ENCODE results near the gene MLX. TPM values are rescaled to one million over a fixed set of nuclear protein-coding genes. Genes with fewer than 3 reads are reported as not detected.
"Not testable (repeated sequence)": the region's sequence is repeated elsewhere in the genome, so short reads cannot be mapped to it uniquely, and the experiment has no call there.

MLX gene
- total and polyA plus RNA-seq, 10 of the 15 experiments (the other 5 are each of a cell fraction or from before 2014, with no cell fraction given) = 34.4 to 65.0 (median 44.4) TPM

DNA sequence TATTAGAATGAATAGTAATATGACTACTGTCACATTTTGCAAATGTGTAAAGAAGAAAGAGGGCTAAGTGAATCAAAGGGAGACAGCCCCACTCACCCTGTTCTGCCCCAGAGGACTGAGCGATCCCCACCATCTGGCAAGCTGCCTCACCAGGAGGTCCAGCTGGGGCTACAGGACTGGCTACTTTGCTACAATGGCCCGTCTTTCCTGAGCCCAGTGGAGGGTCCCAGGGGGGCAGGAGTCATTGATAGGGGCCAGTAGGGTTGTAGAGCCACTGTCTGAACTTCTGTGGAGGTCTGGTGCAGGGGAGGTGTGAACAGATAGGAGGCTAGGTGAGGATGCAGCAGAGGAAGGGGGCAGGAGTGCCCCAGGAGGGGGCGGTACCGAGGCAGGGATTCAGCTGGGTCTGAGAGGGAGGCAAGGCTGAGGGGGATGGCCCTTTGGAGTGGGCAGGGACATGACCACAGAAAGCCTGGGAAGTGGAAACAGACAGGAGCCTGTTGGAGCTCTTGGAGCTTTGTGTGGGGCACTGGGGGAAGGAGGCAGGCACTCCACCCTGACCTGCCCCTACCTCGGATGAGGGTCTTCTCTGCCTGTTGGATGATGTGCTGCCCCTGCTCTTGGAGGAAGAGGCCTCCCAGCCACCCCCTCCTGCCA is 10.8 kb upstream of the MLX start:
- H3K4me2 ChIP-seq (ENCODE audit: control insufficient read depth, insufficient read depth); POLR2A ChIA-PET; H3K27ac ChIP-seq (ENCODE audit: control insufficient read depth, insufficient read depth); H2AFZ ChIP-seq (ENCODE audit: control insufficient read depth, low read depth, low read length); in situ Hi-C loops (cut with MboI); DNase-seq (ENCODE audit: low read depth, low spot score); H3K4me1 ChIP-seq (ENCODE audit: control insufficient read depth, insufficient read depth, low read length); SMC1A ChIA-PET (ENCODE audit: uncharacterized antibody, unreplicated experiment); CTCF ChIA-PET; BruUV-seq (replicated peaks); H3K9me3 ChIP-seq (replicated peaks; ENCODE audit: control insufficient read depth, insufficient read depth, low read length); H4K20me1 ChIP-seq (ENCODE audit: control insufficient read depth, insufficient read depth); H3K4me3 ChIP-seq; H3K36me3 ChIP-seq (ENCODE audit: control insufficient read depth in 2 of 2, insufficient read depth in 2 of 2, low read length in 1 of 2); H3K9ac ChIP-seq (ENCODE audit: control insufficient read depth, insufficient read depth, low read length); intact Hi-C loops (cut with micrococcal nuclease; ENCODE audit: unreplicated experiment); H3K27me3 ChIP-seq (replicated peaks in 1 of 2; ENCODE audit: control insufficient read depth in 2 of 2, insufficient read depth in 2 of 2, low read length in 1 of 2); RAD21 ChIA-PET (ENCODE audit: unreplicated experiment): not testable (repeated sequence)
- ATAC-seq (peak; percentile 16; the same call in 2 of the 3 replicates), FAIRE-seq (peak; percentile 76)
- TF ChIP-seq, protein P1, sequence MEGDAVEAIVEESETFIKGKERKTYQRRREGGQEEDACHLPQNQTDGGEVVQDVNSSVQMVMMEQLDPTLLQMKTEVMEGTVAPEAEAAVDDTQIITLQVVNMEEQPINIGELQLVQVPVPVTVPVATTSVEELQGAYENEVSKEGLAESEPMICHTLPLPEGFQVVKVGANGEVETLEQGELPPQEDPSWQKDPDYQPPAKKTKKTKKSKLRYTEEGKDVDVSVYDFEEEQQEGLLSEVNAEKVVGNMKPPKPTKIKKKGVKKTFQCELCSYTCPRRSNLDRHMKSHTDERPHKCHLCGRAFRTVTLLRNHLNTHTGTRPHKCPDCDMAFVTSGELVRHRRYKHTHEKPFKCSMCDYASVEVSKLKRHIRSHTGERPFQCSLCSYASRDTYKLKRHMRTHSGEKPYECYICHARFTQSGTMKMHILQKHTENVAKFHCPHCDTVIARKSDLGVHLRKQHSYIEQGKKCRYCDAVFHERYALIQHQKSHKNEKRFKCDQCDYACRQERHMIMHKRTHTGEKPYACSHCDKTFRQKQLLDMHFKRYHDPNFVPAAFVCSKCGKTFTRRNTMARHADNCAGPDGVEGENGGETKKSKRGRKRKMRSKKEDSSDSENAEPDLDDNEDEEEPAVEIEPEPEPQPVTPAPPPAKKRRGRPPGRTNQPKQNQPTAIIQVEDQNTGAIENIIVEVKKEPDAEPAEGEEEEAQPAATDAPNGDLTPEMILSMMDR (IDR thresholded peaks at IDR 0.05 in 2 of 3, conservative IDR thresholded peaks at IDR 0.05 in 1 of 3; ENCODE audit: control insufficient read depth in 2 of 3, extremely low read depth in 1 of 3, insufficient read depth in 1 of 3, low read depth in 3 of 3, low read length in 3 of 3) = 0 out of 6 replicates have a peak, but pooled peaks of 1 of the 3 experiments have one; percentile 2
- WGBS (ENCODE audit: insufficient coverage, insufficient replicate concordance, low lambda C conversion rate, missing lambda C conversion rate) = 51% methylated on average over 5 of the region's 5 CpGs
- peaks cover 16% of the 10 kb centered on the region for H3K79me2 ChIP-seq (ENCODE audit: control insufficient read depth, insufficient read depth, low read length)

DNA sequence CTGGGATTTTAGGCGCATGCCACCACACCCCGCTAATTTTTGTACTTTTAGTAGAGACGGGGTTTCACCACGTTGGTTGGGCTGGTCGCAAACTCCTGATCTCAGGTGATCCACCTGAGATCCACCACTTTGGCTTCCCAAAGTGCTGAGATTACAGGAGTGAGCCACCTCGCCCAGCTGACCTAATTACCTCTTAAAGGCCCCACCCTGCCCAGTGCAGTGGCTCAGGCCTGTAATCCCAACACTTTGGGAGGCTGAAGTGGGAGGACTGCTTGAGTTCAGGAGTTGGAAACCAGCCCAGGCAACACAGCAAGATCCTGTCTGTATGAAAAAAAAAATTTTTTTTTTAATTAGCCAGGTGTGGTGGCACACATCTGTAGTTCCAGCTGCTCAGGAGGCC is 7.8 kb upstream of the MLX start:
- H3K9ac ChIP-seq (ENCODE audit: control insufficient read depth, insufficient read depth, low read length) = no peak overlapping the region; the same call in 1 of the 2 replicates
- in situ Hi-C loops (cut with MboI) (no loop called here), intact Hi-C loops (cut with micrococcal nuclease; ENCODE audit: unreplicated experiment) (no loop called here)
- no peak for DNase-seq (ENCODE audit: low read depth, low spot score)
- ChIA-PET POLR2A (interaction anchor here (0.6 to 1.4 kb wide), 3 partner anchors 47 to 426 kb away, joined by 3 to 6 read pairs (median 4); partner anchors contain the start of gene PLEKHH3), RAD21 (ENCODE audit: unreplicated experiment) (interaction anchor here (0.8 kb wide), 1 partner anchor 50 kb away, joined by 4 read pairs; the partner anchor contains the start of genes RETREG3 and TUBG1), CTCF (interaction anchor here (1.0 to 1.5 kb wide), 2 partner anchors 11 kb away, joined by 3 to 6 read pairs; no protein-coding TSS in a partner anchor), SMC1A (ENCODE audit: uncharacterized antibody, unreplicated experiment) (no interaction called here)
- no TSS peak for BruUV-seq (replicated peaks)
- no peak overlapping the region for H3K27ac ChIP-seq (ENCODE audit: control insufficient read depth, insufficient read depth)
- no peaks in the 10 kb centered on the region for H3K9me3 ChIP-seq (replicated peaks; ENCODE audit: control insufficient read depth, insufficient read depth, low read length)
- H2AFZ ChIP-seq (ENCODE audit: control insufficient read depth, low read depth, low read length) = no peak overlapping the region
- 95% methylated on average over 6 of the region's 6 CpGs for WGBS (ENCODE audit: insufficient coverage, insufficient replicate concordance, low lambda C conversion rate, missing lambda C conversion rate)
- H3K27me3 ChIP-seq (replicated peaks in 1 of 2; ENCODE audit: control insufficient read depth in 2 of 2, insufficient read depth in 2 of 2, low read length in 1 of 2) = no peaks in the 10 kb centered on the region
- H3K36me3 ChIP-seq (ENCODE audit: control insufficient read depth in 2 of 2, insufficient read depth in 2 of 2, low read length in 1 of 2) = peaks cover 0 to 5% of the 10 kb centered on the region in 2 experiments; a peak in 1 of 4 replicates
- H4K20me1 ChIP-seq (ENCODE audit: control insufficient read depth, insufficient read depth) = no peaks in the 10 kb centered on the region
- no peak overlapping the region for H3K4me3 ChIP-seq
- peaks cover 41% of the 10 kb centered on the region for H3K79me2 ChIP-seq (ENCODE audit: control insufficient read depth, insufficient read depth, low read length)
- no peak for FAIRE-seq
- ATAC-seq = no peak
- no peak overlapping the region for H3K4me2 ChIP-seq (ENCODE audit: control insufficient read depth, insufficient read depth)
- peaks cover 16% of the 10 kb centered on the region for H3K4me1 ChIP-seq (ENCODE audit: control insufficient read depth, insufficient read depth, low read length)
- TF ChIP-seq ZZZ3 (IDR thresholded peaks at IDR 0.05; ENCODE audit: control insufficient read depth, insufficient read length, low read depth) = no peak
- no peak for TF ChIP-seq ATF7 (IDR thresholded peaks at IDR 0.05; ENCODE audit: low read depth)
- TF ChIP-seq, protein P2, sequence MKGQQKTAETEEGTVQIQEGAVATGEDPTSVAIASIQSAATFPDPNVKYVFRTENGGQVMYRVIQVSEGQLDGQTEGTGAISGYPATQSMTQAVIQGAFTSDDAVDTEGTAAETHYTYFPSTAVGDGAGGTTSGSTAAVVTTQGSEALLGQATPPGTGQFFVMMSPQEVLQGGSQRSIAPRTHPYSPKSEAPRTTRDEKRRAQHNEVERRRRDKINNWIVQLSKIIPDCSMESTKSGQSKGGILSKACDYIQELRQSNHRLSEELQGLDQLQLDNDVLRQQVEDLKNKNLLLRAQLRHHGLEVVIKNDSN (IDR thresholded peaks at IDR 0.05; ENCODE audit: borderline replicate concordance, extremely low read length, insufficient read depth, low read depth, low read length) = no peak
- TF ChIP-seq RFX5 (IDR thresholded peaks at IDR 0.05; ENCODE audit: low read depth, low read length) = no peak
- TF ChIP-seq, protein P3, sequence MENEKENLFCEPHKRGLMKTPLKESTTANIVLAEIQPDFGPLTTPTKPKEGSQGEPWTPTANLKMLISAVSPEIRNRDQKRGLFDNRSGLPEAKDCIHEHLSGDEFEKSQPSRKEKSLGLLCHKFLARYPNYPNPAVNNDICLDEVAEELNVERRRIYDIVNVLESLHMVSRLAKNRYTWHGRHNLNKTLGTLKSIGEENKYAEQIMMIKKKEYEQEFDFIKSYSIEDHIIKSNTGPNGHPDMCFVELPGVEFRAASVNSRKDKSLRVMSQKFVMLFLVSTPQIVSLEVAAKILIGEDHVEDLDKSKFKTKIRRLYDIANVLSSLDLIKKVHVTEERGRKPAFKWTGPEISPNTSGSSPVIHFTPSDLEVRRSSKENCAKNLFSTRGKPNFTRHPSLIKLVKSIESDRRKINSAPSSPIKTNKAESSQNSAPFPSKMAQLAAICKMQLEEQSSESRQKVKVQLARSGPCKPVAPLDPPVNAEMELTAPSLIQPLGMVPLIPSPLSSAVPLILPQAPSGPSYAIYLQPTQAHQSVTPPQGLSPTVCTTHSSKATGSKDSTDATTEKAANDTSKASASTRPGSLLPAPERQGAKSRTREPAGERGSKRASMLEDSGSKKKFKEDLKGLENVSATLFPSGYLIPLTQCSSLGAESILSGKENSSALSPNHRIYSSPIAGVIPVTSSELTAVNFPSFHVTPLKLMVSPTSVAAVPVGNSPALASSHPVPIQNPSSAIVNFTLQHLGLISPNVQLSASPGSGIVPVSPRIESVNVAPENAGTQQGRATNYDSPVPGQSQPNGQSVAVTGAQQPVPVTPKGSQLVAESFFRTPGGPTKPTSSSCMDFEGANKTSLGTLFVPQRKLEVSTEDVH (IDR thresholded peaks at IDR 0.05; ENCODE audit: low read depth, partially characterized antibody) = no peak
- no peak for TF ChIP-seq TARDBP (IDR thresholded peaks at IDR 0.05; ENCODE audit: borderline replicate concordance)
- no peak for TF ChIP-seq LARP7 (IDR thresholded peaks at IDR 0.05)
- no peak for TF ChIP-seq BMI1 (IDR thresholded peaks at IDR 0.05; ENCODE audit: borderline replicate concordance)
- TF ChIP-seq RB1 (IDR thresholded peaks at IDR 0.05; ENCODE audit: borderline replicate concordance) = no peak
- TF ChIP-seq STAT3 (IDR thresholded peaks at IDR 0.05; ENCODE audit: low read depth, low read length) = no peak
